Endothelial cell of umbilical vein (primary cell): ENCODE measurements around the gene NFKB2. TPM values are rescaled to one million over a fixed set of nuclear protein-coding genes. Genes with fewer than 3 reads are reported as not detected.

Experiments
- BruUV-seq: library from RNA; stranded (reverse); fragments of 400-500 nt; replicated peaks from 2 replicates; lab custom pipeline; 2021; lab: Mats Ljungman, UMichigan
- CTCF ChIA-PET: fragments of 300-600, 350-600 bp; sonication (Branson Sonifier 250); formaldehyde crosslinking; loops from one replicate; lab custom pipeline; 2021; ENCODE audit warnings: antibody characterized with exemption, inconsistent platforms; lab: Charles Lee
- POLR2A ChIA-PET: fragments of 300-600, 350-600 bp; sonication (Branson Sonifier 250); formaldehyde crosslinking; loops from one replicate; lab custom pipeline; 2021; ENCODE audit warnings: antibody characterized with exemption, inconsistent platforms; lab: Charles Lee
- DNase-seq: peaks from one replicate; pipeline ENCODE4 v3.0.0-alpha.2; 2011; ENCODE audit warnings: low read depth, low spot score
- FAIRE-seq: peaks from 2 replicates; lab custom pipeline; 2011; peaks lifted over from hg19 to GRCh38; lab: Jason Lieb, UNC
- H2AFZ ChIP-seq: 2 replicates; pipeline ENCODE4 v1.6.0; 2012; ENCODE audit warnings: low read depth, low read length, control low read depth, inconsistent platforms
- H3K27ac ChIP-seq: 2 replicates; pipeline ENCODE4 v1.5.1; 2011; ENCODE audit warnings: low read depth, mild to moderate bottlenecking, control low read depth, low read length, moderate library complexity; ENCODE audit not compliant: insufficient read depth
- H3K27me3 ChIP-seq, 2 experiments: 2 replicates each; pipeline versions ENCODE4 v1.6.0 to v1.6.1; 2011; ENCODE audit warnings: low read length in 2 of 2, mixed read lengths in 1 of 2; ENCODE audit not compliant: control insufficient read depth in 2 of 2, insufficient read depth in 2 of 2
- H3K36me3 ChIP-seq, 2 experiments: 2 replicates in 1 of 2; 3 replicates in 1 of 2; pipeline ENCODE4 v1.5.1; 2011; ENCODE audit warnings: low read length in 2 of 2, mild to moderate bottlenecking in 1 of 2, moderate library complexity in 1 of 2; ENCODE audit not compliant: control insufficient read depth in 2 of 2, insufficient read depth in 2 of 2; ENCODE audit errors: extremely low read depth in 1 of 2
- H3K4me1 ChIP-seq: 3 replicates; pipeline ENCODE4 v1.5.1; 2011; ENCODE audit warnings: mild to moderate bottlenecking, low read length; ENCODE audit not compliant: control insufficient read depth, insufficient read depth; ENCODE audit errors: extremely low read depth
- H3K4me2 ChIP-seq: 2 replicates; pipeline ENCODE4 v1.6.1; 2011; ENCODE audit warnings: low read length, control low read depth, mixed read lengths; ENCODE audit not compliant: insufficient read depth
- H3K4me3 ChIP-seq, 3 experiments: fragments of 200-600 bp in 1 of 3; sonication (generic), shearing (Covaris generic) in 1 of 3; replicated peaks in 1 of 3; 2 replicates each; pipeline ENCODE4 v1.5.1; 2011 to 2016; ENCODE audit warnings: control low read depth in 3 of 3, low read length in 3 of 3, mild to moderate bottlenecking in 2 of 3, inconsistent platforms in 1 of 3, low read depth in 1 of 3, moderate library complexity in 1 of 3; ENCODE audit not compliant: insufficient read depth in 1 of 3
- H3K79me2 ChIP-seq: 2 replicates; pipeline ENCODE4 v1.6.0; 2012; ENCODE audit warnings: low read length, inconsistent platforms; ENCODE audit not compliant: control insufficient read depth, insufficient read depth
- H3K9ac ChIP-seq: replicated peaks from 2 replicates; pipeline ENCODE3; 2011; ENCODE audit warnings: low read length, control low read depth; ENCODE audit not compliant: insufficient read depth; ENCODE audit errors: extremely low read depth
- H3K9me1 ChIP-seq: replicated peaks from 3 replicates; pipeline ENCODE4 v1.6.0; 2011; ENCODE audit warnings: mild to moderate bottlenecking, low read length; ENCODE audit not compliant: control insufficient read depth, insufficient read depth; ENCODE audit errors: extremely low read depth
- H3K9me3 ChIP-seq: replicated peaks from 2 replicates; pipeline ENCODE4 v1.5.1; 2012; ENCODE audit warnings: low read length, inconsistent platforms; ENCODE audit not compliant: control insufficient read depth, insufficient read depth
- H4K20me1 ChIP-seq: replicated peaks from 2 replicates; pipeline ENCODE3; 2011; ENCODE audit warnings: mild to moderate bottlenecking, low read length; ENCODE audit not compliant: control insufficient read depth, insufficient read depth; ENCODE audit errors: extremely low read depth
- EZH2 ChIP-seq: IDR thresholded peaks from 2 replicates; pipeline ENCODE4 v1.6.1; 2012; ENCODE audit warnings: borderline replicate concordance, low read depth, mild to moderate bottlenecking, moderate library complexity, low read length, inconsistent platforms; ENCODE audit not compliant: severe bottlenecking
- FOS ChIP-seq: IDR thresholded peaks from 2 replicates; pipeline ENCODE4 v1.6.1; 2011; ENCODE audit warnings: mild to moderate bottlenecking, low read length, moderate library complexity, borderline replicate concordance; ENCODE audit not compliant: insufficient read depth
- GATA2 ChIP-seq: IDR thresholded peaks from 2 replicates; pipeline ENCODE4 v1.7.0; 2011; ENCODE audit warnings: low read depth, mild to moderate bottlenecking, moderate library complexity, mixed read lengths, low read length; ENCODE audit not compliant: insufficient read length, insufficient read depth
- JUN ChIP-seq: IDR thresholded peaks from 2 replicates; pipeline ENCODE4 v1.6.1; 2011; ENCODE audit warnings: borderline replicate concordance, low read depth; ENCODE audit not compliant: insufficient read length, insufficient read depth
- MYC ChIP-seq: IDR thresholded peaks from one replicate; pipeline ENCODE4 v1.6.1; 2011; ENCODE audit warnings: mild to moderate bottlenecking, low read depth, low read length
- POLR2A ChIP-seq: IDR thresholded peaks from 2 replicates; pipeline ENCODE4 v1.6.1; 2012; ENCODE audit warnings: low read depth, mild to moderate bottlenecking, control low read depth, low read length
- POLR2AphosphoS5 ChIP-seq: IDR thresholded peaks from 2 replicates; pipeline ENCODE4 v1.6.1; 2012; ENCODE audit warnings: low read depth, mild to moderate bottlenecking, control low read depth, low read length, moderate library complexity; ENCODE audit not compliant: insufficient read depth
- dilution Hi-C: fragments of 300-500 bp; cut with MboI; formaldehyde crosslinking; loops from one replicate; pipeline ENCODE4 v1.15.0; 2019; ENCODE audit warnings: low sequenced_read_pairs; ENCODE audit not compliant: extremely low pct_ligation_motif_present
- intact Hi-C: fragments of 100-400 bp; cut with micrococcal nuclease; formaldehyde crosslinking; loops from one replicate; pipeline ENCODE4 v1.10.0; 2022
- polyA plus RNA-seq, 4 experiments: library from polyadenylated mRNA; depleted of rRNA in 3 of 4; stranded (reverse) in 3 of 4; unstranded in 1 of 4; fragments of >200 nt; gene quantifications; 2 replicates each; pipeline versions ENCODE4 v1.2.1 to v1.2.3, GENCODE V29; 2011 to 2012; ENCODE audit warnings: missing spikeins in 1 of 4
- total RNA-seq: library from RNA; stranded (reverse); gene quantifications from 2 replicates; pipeline ENCODE4 v1.2.3, GENCODE V29; 2021
- TF ChIP-seq, protein P1 (sequence below), 2 donors: IDR thresholded peaks; 1 replicate in 1 of 2; 2 replicates in 1 of 2; pipeline ENCODE4 v1.5.1; 2011; ENCODE audit warnings: low read length in 2 of 2, mild to moderate bottlenecking in 2 of 2, moderate library complexity in 2 of 2, control low read depth in 1 of 2, inconsistent platforms in 1 of 2, low read depth in 1 of 2; ENCODE audit not compliant: insufficient read depth in 1 of 2; ENCODE audit errors: extremely low read depth in 1 of 2
- TF ChIP-seq, protein P2 (sequence below): IDR thresholded peaks from 2 replicates; pipeline ENCODE4 v1.6.1; 2011; ENCODE audit not compliant: insufficient read depth, insufficient read length

NFKB2 gene
- total and polyA plus RNA-seq, 2 donors (not counting 3 experiments of a cell fraction or from before 2014, with no cell fraction given), result 21.0 to 25.6 TPM

DNA sequence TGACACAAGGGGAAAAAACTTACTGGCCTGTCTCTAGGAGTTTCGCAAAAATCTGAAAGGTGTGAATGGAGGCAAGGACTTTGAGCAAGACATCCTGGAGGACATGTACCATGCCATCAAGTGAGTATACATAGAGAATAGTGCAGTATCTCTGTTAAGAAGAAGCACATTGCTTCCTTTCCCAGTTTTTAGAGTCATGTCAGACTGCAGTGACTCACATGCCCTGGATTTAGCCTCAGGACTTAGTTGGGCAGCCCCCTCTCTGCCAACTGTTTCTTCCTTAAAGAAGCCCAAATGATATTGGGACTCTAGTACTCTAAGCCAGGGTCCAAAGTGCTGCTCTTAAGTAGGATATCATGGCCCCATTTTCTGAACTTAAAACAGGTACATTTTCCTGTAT lies 28.1 kb upstream of the NFKB2 start:
- no TSS peak for BruUV-seq
- DNase-seq (no peak), FAIRE-seq (no peak)
- no peaks in the 10 kb centered on the region for H3K27me3 ChIP-seq
- H3K4me1 ChIP-seq, result no peaks in the 10 kb centered on the region
- no peak overlapping the region for H2AFZ ChIP-seq
- ChIA-PET POLR2A (no interaction called here), CTCF (no interaction called here)
- H3K9me3 ChIP-seq, result no peaks in the 10 kb centered on the region
- TF ChIP-seq FOS (no peak), GATA2 (no peak), JUN (no peak), POLR2A (no peak), MYC (no peak), EZH2 (no peak), POLR2AphosphoS5 (no peak)
- TF ChIP-seq, protein P1, sequence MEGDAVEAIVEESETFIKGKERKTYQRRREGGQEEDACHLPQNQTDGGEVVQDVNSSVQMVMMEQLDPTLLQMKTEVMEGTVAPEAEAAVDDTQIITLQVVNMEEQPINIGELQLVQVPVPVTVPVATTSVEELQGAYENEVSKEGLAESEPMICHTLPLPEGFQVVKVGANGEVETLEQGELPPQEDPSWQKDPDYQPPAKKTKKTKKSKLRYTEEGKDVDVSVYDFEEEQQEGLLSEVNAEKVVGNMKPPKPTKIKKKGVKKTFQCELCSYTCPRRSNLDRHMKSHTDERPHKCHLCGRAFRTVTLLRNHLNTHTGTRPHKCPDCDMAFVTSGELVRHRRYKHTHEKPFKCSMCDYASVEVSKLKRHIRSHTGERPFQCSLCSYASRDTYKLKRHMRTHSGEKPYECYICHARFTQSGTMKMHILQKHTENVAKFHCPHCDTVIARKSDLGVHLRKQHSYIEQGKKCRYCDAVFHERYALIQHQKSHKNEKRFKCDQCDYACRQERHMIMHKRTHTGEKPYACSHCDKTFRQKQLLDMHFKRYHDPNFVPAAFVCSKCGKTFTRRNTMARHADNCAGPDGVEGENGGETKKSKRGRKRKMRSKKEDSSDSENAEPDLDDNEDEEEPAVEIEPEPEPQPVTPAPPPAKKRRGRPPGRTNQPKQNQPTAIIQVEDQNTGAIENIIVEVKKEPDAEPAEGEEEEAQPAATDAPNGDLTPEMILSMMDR (IDR thresholded peaks at IDR 0.05; ENCODE audit: extremely low read depth in 1 of 2, insufficient read depth in 1 of 2, low read depth in 1 of 2, low read length in 2 of 2), result no peak
- TF ChIP-seq, protein P2, sequence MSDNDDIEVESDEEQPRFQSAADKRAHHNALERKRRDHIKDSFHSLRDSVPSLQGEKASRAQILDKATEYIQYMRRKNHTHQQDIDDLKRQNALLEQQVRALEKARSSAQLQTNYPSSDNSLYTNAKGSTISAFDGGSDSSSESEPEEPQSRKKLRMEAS, result no peak
- peaks cover 39 to 61% of the 10 kb centered on the region in 2 experiments for H3K36me3 ChIP-seq
- intact Hi-C loops, result no loop called here
- H4K20me1 ChIP-seq, result no peaks in the 10 kb centered on the region
- no peaks in the 10 kb centered on the region for H3K79me2 ChIP-seq
- H3K9ac ChIP-seq, result no peak overlapping the region
- no peak overlapping the region for H3K4me2 ChIP-seq
- no peak overlapping the region for H3K4me3 ChIP-seq
- no peak overlapping the region for H3K27ac ChIP-seq
- dilution Hi-C loops, result loop anchor here (25.0 kb wide), 1 partner anchor 130 kb away; the partner anchor contains the start of genes ELOVL3, GBF1 and PITX3
- H3K9me1 ChIP-seq, result no peaks in the 10 kb centered on the region
